SU-DHL-6 (cell line): ENCODE data around the gene CCNJ.

ENCODE experiments used
- H2AFZ ChIP-seq: fragments of 200-600 bp; sonication (generic); 2 replicates; pipeline ENCODE4 v1.6.1; 2014; ENCODE audit warnings: low read depth, mild to moderate bottlenecking, moderate library complexity, mixed read lengths, antibody characterized with exemption, low read length; ENCODE audit not compliant: severe bottlenecking
- H3F3A ChIP-seq: fragments of 200-600 bp; shearing (Covaris generic); 2 replicates; pipeline ENCODE4 v1.6.0; 2016; ENCODE audit warnings: antibody characterized with exemption, mild to moderate bottlenecking; ENCODE audit not compliant: insufficient read depth
- H3K27ac ChIP-seq: fragments of 200-600 bp; sonication (generic); 2 replicates; pipeline ENCODE4 v1.5.1; 2016; ENCODE audit warnings: low read depth, mild to moderate bottlenecking, low read length, moderate library complexity, mixed read lengths
- H3K27me3 ChIP-seq: fragments of 200-600 bp; sonication (generic), shearing (Covaris generic); 2 replicates; pipeline ENCODE4 v1.6.0; 2014; ENCODE audit warnings: mild to moderate bottlenecking, low read length
- H3K36me3 ChIP-seq: fragments of 200-600 bp; sonication (generic); 2 replicates; pipeline ENCODE4 v1.6.1; 2014; ENCODE audit warnings: mild to moderate bottlenecking, low read length, mixed read lengths
- H3K4me2 ChIP-seq: fragments of 300-600, 200-600 bp; shearing (Covaris generic), sonication (generic); 2 replicates; pipeline ENCODE4 v1.6.0; 2014; ENCODE audit warnings: low read length, low read depth, mild to moderate bottlenecking; ENCODE audit not compliant: poor library complexity, severe bottlenecking
- H3K4me3 ChIP-seq: fragments of 200-600 bp; sonication (generic); 2 replicates; pipeline ENCODE4 v1.5.1; 2014; ENCODE audit warnings: antibody characterized with exemption, low read length, mild to moderate bottlenecking, mixed read lengths; ENCODE audit not compliant: insufficient read depth, poor library complexity, severe bottlenecking
- H3K79me2 ChIP-seq: fragments of 200-600 bp; sonication (generic); 2 replicates; pipeline ENCODE4 v1.6.1; 2014; ENCODE audit warnings: mild to moderate bottlenecking, low read length, moderate library complexity; ENCODE audit not compliant: insufficient read depth
- H3K9ac ChIP-seq: fragments of 200-600 bp; sonication (generic); 2 replicates; pipeline ENCODE4 v1.7.0; 2014; ENCODE audit warnings: mild to moderate bottlenecking, low read length
- H3K9me2 ChIP-seq: fragments of 200-600 bp; sonication (generic); replicated peaks from 2 replicates; pipeline ENCODE4 v1.6.1; 2014; ENCODE audit warnings: low read length; ENCODE audit not compliant: insufficient read depth
- H3K9me3 ChIP-seq: fragments of 200-600 bp; sonication (generic); 2 replicates; pipeline ENCODE4 v1.6.1; 2014; ENCODE audit warnings: low read length, mixed read lengths; ENCODE audit not compliant: insufficient read depth
- H4K20me1 ChIP-seq: fragments of 200-600 bp; sonication (generic); 2 replicates; pipeline ENCODE4 v1.6.1; 2014; ENCODE audit warnings: low read depth, mild to moderate bottlenecking, antibody characterized with exemption, low read length, moderate library complexity, mixed read lengths
- EZH2phosphoT487 ChIP-seq: fragments of 200-600 bp; sonication (generic), shearing (Covaris generic); conservative IDR thresholded peaks from 2 replicates; pipeline ENCODE4 v1.6.1; 2018; ENCODE audit warnings: mild to moderate bottlenecking, antibody characterized with exemption, low read length, moderate library complexity, mixed read lengths
- TF ChIP-seq, protein P1 (sequence below): fragments of 200-600 bp; sonication (generic); IDR thresholded peaks from one replicate; pipeline ENCODE4 v1.5.1; 2017; ENCODE audit warnings: antibody characterized with exemption, mild to moderate bottlenecking, low read length, moderate library complexity; ENCODE audit not compliant: insufficient read depth, poor library complexity, severe bottlenecking

Gene CCNJ

DNA sequence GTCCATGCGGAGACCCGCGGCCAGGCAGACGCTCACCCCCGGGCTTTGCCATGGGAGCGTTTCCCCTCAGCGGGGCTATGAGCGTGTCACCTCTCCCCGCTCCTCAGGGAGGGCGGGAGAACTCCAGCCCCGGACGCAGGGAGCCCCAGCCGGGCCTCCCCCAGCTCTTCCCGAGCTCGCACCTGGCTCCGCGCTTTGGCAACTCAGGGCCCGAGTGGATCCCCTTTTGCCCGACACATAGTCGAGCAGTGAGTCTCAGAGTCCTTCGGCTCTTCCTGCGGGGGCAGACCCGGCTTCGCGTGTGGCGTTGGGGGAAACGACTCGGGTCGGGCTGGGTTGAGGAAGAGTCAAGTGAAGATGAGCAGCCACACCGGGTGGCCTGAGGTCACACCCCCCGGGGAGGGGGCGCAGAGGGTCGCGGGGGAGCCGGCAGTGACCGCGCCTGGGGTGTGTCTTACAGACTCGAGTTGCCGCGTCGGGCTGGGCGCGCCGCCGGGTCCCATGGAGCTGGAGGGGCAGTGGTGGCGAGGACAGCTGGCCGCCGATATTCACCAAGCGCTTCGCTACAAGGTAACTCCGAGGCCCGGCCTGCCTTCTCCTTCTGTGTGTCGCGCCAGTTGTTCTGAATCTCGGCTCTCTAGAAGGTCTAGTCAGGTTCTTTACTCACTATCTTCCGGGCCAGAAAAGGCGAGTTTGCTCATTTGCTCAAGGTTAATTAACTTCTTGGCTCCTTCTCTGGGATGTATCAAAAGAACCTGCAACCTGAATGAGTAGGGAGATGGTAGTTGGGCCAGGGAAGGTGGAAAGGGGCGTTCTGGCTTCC, 721 bp downstream of the CCNJ start:
- 0 out of 2 replicates have a peak, but pooled peaks cover 3% of the 10 kb centered on the region for H3K36me3 ChIP-seq
- H3K27me3 ChIP-seq: no peaks in the 10 kb centered on the region
- TF ChIP-seq, protein P1, sequence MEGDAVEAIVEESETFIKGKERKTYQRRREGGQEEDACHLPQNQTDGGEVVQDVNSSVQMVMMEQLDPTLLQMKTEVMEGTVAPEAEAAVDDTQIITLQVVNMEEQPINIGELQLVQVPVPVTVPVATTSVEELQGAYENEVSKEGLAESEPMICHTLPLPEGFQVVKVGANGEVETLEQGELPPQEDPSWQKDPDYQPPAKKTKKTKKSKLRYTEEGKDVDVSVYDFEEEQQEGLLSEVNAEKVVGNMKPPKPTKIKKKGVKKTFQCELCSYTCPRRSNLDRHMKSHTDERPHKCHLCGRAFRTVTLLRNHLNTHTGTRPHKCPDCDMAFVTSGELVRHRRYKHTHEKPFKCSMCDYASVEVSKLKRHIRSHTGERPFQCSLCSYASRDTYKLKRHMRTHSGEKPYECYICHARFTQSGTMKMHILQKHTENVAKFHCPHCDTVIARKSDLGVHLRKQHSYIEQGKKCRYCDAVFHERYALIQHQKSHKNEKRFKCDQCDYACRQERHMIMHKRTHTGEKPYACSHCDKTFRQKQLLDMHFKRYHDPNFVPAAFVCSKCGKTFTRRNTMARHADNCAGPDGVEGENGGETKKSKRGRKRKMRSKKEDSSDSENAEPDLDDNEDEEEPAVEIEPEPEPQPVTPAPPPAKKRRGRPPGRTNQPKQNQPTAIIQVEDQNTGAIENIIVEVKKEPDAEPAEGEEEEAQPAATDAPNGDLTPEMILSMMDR: no peak
- no peak for TF ChIP-seq EZH2phosphoT487
- peak overlapping the region; percentile 98 for H2AFZ ChIP-seq
- H3K9me3 ChIP-seq: no peaks in the 10 kb centered on the region
- peak overlapping the region; percentile 83 for H3K4me2 ChIP-seq
- no peaks in the 10 kb centered on the region for H3K9me2 ChIP-seq
- peak overlapping the region; percentile 85 for H3K9ac ChIP-seq
- peak overlapping the region; percentile 86 for H3K4me3 ChIP-seq
- H4K20me1 ChIP-seq: no peaks in the 10 kb centered on the region
- peaks cover 41% of the 10 kb centered on the region for H3K79me2 ChIP-seq
- H3K27ac ChIP-seq: peak overlapping the region; percentile 46
- no peaks in the 10 kb centered on the region for H3F3A ChIP-seq

DNA sequence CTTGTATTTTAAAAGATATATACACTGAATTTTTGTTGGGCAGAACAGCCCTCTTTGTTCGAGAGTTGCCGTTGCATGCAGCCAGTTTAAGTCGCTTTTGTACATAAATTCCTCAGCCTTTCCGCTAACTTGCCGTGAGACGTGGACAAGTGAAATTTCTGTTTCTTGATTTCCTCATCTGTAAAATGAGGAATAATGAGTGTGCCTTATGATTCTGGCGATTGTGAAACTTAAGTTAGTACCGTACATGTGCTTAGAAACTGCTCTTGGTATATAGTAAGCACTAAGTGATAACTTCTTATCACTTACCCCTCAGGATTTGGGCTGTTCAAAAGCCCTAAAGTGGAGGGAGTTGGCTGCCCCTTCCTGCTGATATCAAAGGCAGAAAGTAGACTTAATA, 1.4 kb downstream of the CCNJ start:
- Histone ChIP-seq H3K9ac (peak overlapping the region; percentile 85), H3K4me3 (peak overlapping the region; percentile 86), H3K4me2 (peak overlapping the region; percentile 83), H3K27me3 (no peaks in the 10 kb centered on the region), H3K9me3 (no peaks in the 10 kb centered on the region), H3F3A (no peaks in the 10 kb centered on the region), H4K20me1 (no peaks in the 10 kb centered on the region), H3K27ac (peak overlapping the region; percentile 46), H3K36me3 (0 out of 2 replicates have a peak, but pooled peaks cover 3% of the 10 kb centered on the region), H2AFZ (peak overlapping the region; percentile 98), H3K9me2 (no peaks in the 10 kb centered on the region), H3K79me2 (peaks cover 47% of the 10 kb centered on the region)
- TF ChIP-seq EZH2phosphoT487: no peak
- TF ChIP-seq, protein P1: no peak

DNA sequence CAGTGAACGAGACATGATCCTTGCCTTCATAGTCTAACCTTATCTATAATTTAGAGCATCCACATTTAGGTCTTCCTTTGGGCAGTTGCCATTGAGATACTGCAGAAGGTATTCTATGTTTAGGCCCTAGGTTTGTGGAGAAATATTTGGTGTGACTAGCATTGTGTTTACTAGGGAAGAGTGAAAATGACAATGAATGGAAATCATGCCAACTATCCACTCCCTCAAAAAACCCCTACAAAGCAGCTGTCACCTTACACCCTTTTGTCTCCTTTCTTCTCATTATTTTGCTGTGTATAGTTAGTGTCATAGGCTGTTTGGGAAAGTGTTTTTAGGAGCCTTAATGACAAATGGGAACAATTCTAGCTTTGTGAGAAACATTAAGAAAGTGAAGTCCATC, 3.2 kb downstream of the CCNJ start:
- Histone ChIP-seq H2AFZ (no peak overlapping the region), H3K27me3 (no peaks in the 10 kb centered on the region), H4K20me1 (no peaks in the 10 kb centered on the region), H3K4me3 (no peak overlapping the region), H3K4me2 (peak overlapping the region; percentile 83), H3K9me2 (no peaks in the 10 kb centered on the region), H3K27ac (no peak overlapping the region), H3F3A (no peaks in the 10 kb centered on the region), H3K9me3 (no peaks in the 10 kb centered on the region), H3K36me3 (peaks cover 13% of the 10 kb centered on the region; the same call in 1 of the 2 replicates), H3K9ac (no peak overlapping the region), H3K79me2 (peaks cover 61% of the 10 kb centered on the region)
- no peak for TF ChIP-seq EZH2phosphoT487
- TF ChIP-seq, protein P1: no peak
